ENCODE results near the gene ANKRD22. TPM values are rescaled to one million over a fixed set of nuclear protein-coding genes. Genes with fewer than 3 reads are reported as not detected.
A peak's percentile ranks its signal among the peaks of the same experiment; 100 is the strongest.

The ANKRD22 gene
- polyA plus RNA-seq, 1 donor (not counting 4 experiments of a cell fraction or from before 2014, with no cell fraction given) = 4.4 TPM

DNA sequence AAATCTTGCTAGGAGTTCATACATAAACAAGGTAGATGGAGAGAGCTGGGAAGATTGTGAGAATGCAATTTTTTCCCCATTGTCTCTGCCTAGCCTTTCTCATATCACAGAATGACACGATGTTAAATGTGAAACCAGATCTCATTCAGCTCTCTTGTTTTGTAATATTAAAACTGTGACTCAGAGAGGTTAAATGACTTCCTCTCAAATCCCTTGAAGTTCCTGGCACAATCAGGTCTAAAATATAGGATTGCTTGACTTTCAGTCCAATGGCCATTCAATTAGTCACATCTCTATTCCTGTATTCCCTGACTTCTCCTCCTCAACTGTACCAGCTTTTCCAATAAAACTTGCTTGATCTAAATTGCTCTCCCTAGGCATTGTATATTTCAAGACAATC is 3.1 kb downstream of the ANKRD22 start:
- TF ChIP-seq EZH2 (IDR thresholded peaks at IDR 0.05; ENCODE audit: low read length) = no peak
- TF ChIP-seq, protein P1, sequence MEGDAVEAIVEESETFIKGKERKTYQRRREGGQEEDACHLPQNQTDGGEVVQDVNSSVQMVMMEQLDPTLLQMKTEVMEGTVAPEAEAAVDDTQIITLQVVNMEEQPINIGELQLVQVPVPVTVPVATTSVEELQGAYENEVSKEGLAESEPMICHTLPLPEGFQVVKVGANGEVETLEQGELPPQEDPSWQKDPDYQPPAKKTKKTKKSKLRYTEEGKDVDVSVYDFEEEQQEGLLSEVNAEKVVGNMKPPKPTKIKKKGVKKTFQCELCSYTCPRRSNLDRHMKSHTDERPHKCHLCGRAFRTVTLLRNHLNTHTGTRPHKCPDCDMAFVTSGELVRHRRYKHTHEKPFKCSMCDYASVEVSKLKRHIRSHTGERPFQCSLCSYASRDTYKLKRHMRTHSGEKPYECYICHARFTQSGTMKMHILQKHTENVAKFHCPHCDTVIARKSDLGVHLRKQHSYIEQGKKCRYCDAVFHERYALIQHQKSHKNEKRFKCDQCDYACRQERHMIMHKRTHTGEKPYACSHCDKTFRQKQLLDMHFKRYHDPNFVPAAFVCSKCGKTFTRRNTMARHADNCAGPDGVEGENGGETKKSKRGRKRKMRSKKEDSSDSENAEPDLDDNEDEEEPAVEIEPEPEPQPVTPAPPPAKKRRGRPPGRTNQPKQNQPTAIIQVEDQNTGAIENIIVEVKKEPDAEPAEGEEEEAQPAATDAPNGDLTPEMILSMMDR (optimal IDR thresholded peaks at IDR 0.05 in 1 of 3, IDR thresholded peaks at IDR 0.05 in 1 of 3, conservative IDR thresholded peaks at IDR 0.05 in 1 of 3; ENCODE audit: extremely low read depth in 1 of 3, insufficient read depth in 2 of 3, low read length in 3 of 3) = no peak
- no peaks in the 10 kb centered on the region for H3K27me3 ChIP-seq (ENCODE audit: control insufficient read depth, extremely low read depth, insufficient read depth, low read length)
- FAIRE-seq = peak; percentile 88
- no peak overlapping the region for H3K9ac ChIP-seq (ENCODE audit: control insufficient read depth, extremely low read depth, insufficient read depth, low read length)
- dilution Hi-C loops (cut with MboI; ENCODE audit: extremely low pct_ligation_motif_present, low sequenced_read_pairs) = no loop called here
- H3K9me1 ChIP-seq (ENCODE audit: control insufficient read depth, extremely low read depth, insufficient read depth, low read length) = no peaks in the 10 kb centered on the region
- no peaks in the 10 kb centered on the region for H3K9me3 ChIP-seq (ENCODE audit: control insufficient read depth, low read depth, low read length)
- H3K79me2 ChIP-seq (ENCODE audit: control insufficient read depth, insufficient read depth, low read length) = no peaks in the 10 kb centered on the region
- DNase-seq (ENCODE audit: low read depth, low spot score) = no peak
- peak overlapping the region in 1 of 3 experiments; percentile 41 for H3K4me3 ChIP-seq (ENCODE audit: control insufficient read depth in 2 of 3, extremely low read depth in 1 of 3, insufficient read depth in 2 of 3, low read depth in 1 of 3, low read length in 3 of 3)
- no peaks in the 10 kb centered on the region for H3K36me3 ChIP-seq (ENCODE audit: control insufficient read depth in 2 of 2, extremely low read depth in 1 of 2, insufficient read depth in 2 of 2, low read length in 2 of 2)
- no peaks in the 10 kb centered on the region for H4K20me1 ChIP-seq (ENCODE audit: control insufficient read depth, extremely low read depth, insufficient read depth, low read length)
- H2AFZ ChIP-seq (ENCODE audit: control insufficient read depth, low read length) = peak overlapping the region; percentile 73
- H3K4me2 ChIP-seq (ENCODE audit: control insufficient read depth, extremely low read depth, insufficient read depth, low read depth, low read length) = peak overlapping the region; percentile 68
- peaks cover 48% of the 10 kb centered on the region for H3K4me1 ChIP-seq (ENCODE audit: control insufficient read depth, extremely low read depth, insufficient read depth, low read length)
- peak overlapping the region; percentile 58 for H3K27ac ChIP-seq (ENCODE audit: control insufficient read depth, insufficient read depth, low read length)

DNA sequence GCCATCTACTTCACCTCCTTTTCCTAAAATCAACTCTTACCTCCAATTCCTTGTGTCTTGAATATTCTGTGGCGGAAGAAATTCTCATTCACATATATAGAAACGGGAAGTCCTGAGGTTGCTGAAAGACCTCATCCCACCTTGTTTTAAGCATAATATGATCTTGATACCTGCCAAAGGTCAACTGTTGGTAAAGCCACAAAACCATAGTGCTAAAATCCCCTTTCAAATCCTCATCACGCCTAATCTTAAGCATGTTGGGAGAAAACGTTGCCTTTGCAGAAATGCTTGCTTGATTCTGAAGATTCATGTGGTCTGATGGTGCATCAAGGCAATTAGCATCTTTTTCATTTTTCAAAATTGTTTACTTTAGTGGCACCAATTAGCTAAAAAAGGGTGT is 8.5 kb downstream of the ANKRD22 start:
- no peaks in the 10 kb centered on the region for H4K20me1 ChIP-seq (ENCODE audit: control insufficient read depth, extremely low read depth, insufficient read depth, low read length)
- no peak overlapping the region for H3K9ac ChIP-seq (ENCODE audit: control insufficient read depth, extremely low read depth, insufficient read depth, low read length)
- no peaks in the 10 kb centered on the region for H3K36me3 ChIP-seq (ENCODE audit: control insufficient read depth in 2 of 2, extremely low read depth in 1 of 2, insufficient read depth in 2 of 2, low read length in 2 of 2)
- dilution Hi-C loops (cut with MboI; ENCODE audit: extremely low pct_ligation_motif_present, low sequenced_read_pairs) = no loop called here
- no peaks in the 10 kb centered on the region for H3K9me1 ChIP-seq (ENCODE audit: control insufficient read depth, extremely low read depth, insufficient read depth, low read length)
- no peaks in the 10 kb centered on the region for H3K27me3 ChIP-seq (ENCODE audit: control insufficient read depth, extremely low read depth, insufficient read depth, low read length)
- no peaks in the 10 kb centered on the region for H3K9me3 ChIP-seq (ENCODE audit: control insufficient read depth, low read depth, low read length)
- H2AFZ ChIP-seq (ENCODE audit: control insufficient read depth, low read length) = no peak overlapping the region
- H3K79me2 ChIP-seq (ENCODE audit: control insufficient read depth, insufficient read depth, low read length) = no peaks in the 10 kb centered on the region
- no peak overlapping the region for H3K4me3 ChIP-seq (ENCODE audit: control insufficient read depth in 2 of 3, extremely low read depth in 1 of 3, insufficient read depth in 2 of 3, low read depth in 1 of 3, low read length in 3 of 3)
- FAIRE-seq (no peak), DNase-seq (ENCODE audit: low read depth, low spot score) (no peak)
- H3K27ac ChIP-seq (ENCODE audit: control insufficient read depth, insufficient read depth, low read length) = no peak overlapping the region
- no peak overlapping the region for H3K4me2 ChIP-seq (ENCODE audit: control insufficient read depth, extremely low read depth, insufficient read depth, low read depth, low read length)
- TF ChIP-seq, protein P1 (optimal IDR thresholded peaks at IDR 0.05 in 1 of 3, IDR thresholded peaks at IDR 0.05 in 1 of 3, conservative IDR thresholded peaks at IDR 0.05 in 1 of 3; ENCODE audit: extremely low read depth in 1 of 3, insufficient read depth in 2 of 3, low read length in 3 of 3) = no peak
- no peak for TF ChIP-seq EZH2 (IDR thresholded peaks at IDR 0.05; ENCODE audit: low read length)
- peaks cover 14% of the 10 kb centered on the region for H3K4me1 ChIP-seq (ENCODE audit: control insufficient read depth, extremely low read depth, insufficient read depth, low read length)

Data from keratinocyte (primary cell).